ENCODE measurements around the gene TRAM2. TPM values are rescaled to one million over a fixed set of nuclear protein-coding genes. Genes with fewer than 3 reads are reported as not detected.

Gene TRAM2
- total RNA-seq, 1 donor from 2014 or later = 10.4 TPM

DNA sequence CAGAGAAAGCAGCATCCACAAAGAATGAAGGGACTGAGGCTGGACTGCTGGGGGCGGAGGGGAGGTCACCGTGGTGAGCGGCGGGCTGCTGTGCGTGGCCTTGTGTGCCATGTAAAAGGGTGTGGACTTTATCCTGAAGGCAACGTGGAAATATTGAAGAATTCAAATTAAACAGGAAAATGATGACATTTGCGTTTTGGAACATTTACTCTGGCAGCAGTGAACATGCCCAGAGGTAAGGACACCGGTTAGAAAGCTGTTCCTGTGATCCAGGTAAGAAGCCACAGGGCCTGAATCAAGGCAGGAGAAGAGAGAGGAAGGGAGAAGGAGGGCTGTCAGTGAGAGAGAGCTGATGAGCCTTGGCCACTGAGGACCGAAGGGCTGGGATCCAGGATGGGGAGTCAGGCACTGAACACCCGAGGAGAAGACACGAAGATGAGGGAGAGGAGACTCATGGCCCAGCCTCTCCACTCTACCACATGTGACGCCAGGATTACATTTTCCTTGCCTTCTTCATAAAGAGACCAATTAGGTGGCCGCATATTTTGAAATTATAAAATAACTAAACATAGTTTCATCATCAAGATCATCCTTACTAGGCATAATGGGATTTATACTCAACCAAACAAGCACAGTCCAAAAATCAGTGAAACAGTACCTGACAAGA lies 58.4 kb downstream of the TRAM2 start:
- no peak for ATAC-seq
- DNase-seq = no peak
- intact Hi-C loops (cut with micrococcal nuclease) = no loop called here

DNA sequence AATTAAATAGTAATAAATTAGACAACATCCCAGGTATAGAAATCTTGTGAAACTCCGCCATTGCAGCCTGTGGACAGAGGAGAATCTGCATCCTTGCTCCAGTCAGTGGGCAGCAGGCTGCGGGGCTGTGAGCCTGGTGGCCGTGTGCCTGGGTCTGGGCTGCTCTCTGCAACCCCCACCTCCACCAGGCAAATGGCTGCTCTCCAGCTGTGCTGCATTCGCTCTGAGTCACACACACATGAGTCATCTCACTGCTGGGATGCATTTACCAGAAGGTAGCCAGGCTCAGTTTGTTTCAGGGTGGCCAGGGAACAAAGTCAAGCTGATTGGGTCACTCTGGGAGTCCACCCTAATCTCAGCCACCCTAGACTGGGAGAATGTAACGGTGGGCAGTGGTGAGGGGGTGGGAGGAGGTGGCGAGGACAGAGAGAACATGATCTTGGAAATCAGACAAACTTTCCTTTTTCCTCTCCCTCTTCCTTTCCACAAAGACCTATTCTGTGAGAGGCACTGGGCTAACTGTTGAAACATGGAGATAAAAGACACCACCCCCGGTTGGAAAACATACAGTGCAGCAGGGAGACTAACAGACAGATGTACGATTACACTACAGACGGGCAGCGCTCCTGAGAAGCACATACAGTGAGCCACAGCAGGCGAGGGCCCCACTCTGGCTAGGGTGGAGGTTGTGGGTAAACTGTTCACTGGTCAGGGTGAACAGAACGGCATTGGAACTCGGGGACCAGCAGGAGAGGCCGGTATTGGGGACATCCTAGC lies 59.2 kb downstream of the TRAM2 start:
- intact Hi-C loops (cut with micrococcal nuclease) = no loop called here
- ATAC-seq = peak; percentile 94
- peak; percentile 89 for DNase-seq

DNA sequence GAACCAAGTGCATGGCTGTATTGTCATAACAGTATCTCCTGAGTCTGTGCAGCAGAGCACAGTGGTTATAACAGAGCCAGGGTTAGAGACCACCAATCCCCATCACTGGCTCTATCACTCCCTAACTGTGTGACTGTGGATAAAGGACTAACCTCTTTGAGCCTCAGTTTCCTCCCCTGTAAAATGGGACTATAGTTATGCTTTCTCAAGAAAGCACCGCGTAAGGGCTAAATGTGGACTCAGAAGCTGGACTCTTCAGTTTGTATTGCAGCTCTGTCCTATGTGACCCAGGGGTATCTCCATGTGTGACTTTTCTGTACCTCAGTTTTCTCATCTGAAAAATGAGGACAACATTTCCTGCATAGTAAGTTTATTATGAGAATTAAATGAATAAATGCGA lies 59.9 kb downstream of the TRAM2 start:
- no peak for DNase-seq
- ATAC-seq = no peak
- intact Hi-C loops (cut with micrococcal nuclease) = no loop called here

DNA sequence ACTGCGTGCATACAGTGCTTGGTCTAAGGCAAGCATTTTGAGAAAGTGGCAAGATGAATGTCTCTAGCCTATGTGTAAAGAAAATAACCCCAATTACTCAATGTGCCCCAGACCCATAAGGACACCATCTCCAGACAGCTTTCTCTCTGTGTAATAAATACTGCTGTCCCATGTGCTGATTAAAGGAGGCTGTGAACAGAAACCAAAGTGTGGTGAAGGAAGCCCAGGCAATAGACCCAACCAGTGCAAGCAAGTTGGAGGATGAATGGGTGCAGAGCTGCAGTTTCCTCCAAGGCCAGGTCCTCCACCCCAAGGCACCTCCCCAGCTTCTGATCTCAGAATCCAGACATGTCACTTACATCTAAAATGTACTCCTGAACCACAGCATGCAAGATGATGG lies 60.6 kb downstream of the TRAM2 start:
- intact Hi-C loops (cut with micrococcal nuclease) = no loop called here

DNA sequence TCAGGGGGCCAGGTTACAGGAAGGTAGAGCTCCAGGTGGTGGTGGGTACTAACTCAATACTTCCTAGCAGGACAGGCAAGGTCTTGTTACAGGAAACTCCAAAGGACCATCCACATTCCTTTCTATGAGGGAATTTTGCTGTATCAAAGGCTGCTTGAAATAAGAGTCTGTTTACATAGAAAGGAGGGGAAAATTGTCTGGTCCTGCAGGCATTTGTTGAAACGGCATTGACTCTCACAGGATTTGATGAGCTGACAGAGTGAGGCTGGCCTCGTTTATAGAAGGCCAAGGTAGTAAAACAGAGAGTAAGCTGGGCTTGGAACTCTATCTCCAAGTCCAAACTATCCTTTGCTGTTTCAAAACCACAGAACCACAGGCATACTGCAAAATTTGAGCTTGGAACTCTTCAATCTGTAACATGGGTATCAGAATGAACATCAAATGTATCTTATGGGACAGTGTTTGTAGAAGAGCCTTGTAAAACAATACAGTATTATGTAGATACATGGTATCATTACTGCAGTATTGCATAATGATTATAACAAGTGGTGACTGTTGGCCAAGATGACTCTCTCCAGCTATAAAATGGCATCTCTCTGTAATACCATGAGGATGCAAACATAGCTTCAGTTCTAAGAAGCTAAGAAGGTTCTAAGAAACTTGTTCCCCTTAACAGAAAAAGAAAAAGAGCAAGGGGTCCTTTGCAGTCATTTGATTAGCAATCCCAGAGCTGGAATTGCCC lies 61.5 kb downstream of the TRAM2 start:
- ATAC-seq (no peak), DNase-seq (no peak)
- intact Hi-C loops (cut with micrococcal nuclease) = no loop called here

More for the DNA sequence above, 60.6 kb downstream of the TRAM2 start:
- DNase-seq (no peak), ATAC-seq (no peak)

DNA sequence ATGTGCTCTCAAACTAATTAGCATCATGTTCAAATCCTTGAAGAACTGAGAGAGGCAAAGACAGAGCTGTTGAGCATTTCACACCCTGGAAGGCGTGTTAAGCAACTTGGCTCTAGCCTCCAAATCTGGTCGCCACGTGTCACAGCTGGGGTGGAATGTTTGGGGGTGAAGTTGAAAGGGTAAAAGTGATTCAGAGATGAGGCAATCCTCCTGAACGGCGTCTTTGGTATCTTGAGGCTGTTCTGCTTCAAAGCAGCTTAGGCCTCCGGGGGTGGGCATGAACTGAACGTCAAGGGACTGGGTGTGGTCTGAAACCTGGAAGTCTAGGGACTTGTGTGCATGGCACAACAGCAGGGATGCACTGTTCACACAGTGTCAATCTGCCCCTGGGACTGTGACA lies 62.3 kb downstream of the TRAM2 start:
- intact Hi-C loops (cut with micrococcal nuclease) = no loop called here
- peak; percentile 57 for DNase-seq
- ATAC-seq = peak; percentile 11

DNA sequence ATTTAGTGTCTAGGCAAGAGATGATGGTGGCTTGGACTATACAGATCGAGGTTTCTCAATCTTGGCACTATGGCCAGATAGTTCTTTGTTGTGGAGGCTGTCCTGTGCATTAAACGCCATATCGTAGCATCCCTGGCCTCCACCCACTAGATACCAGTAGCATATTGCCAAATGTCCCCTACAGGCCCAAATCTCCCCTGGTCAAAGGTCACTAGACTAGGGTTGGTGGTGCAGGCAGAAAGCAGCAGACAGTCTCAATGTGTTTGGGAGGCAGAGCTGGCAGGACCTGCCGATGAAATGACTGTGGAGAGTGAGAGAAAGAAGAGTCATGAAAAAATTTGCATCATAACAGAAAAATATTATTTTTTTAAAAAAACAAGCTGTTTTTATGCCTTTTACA lies 63.0 kb downstream of the TRAM2 start:
- DNase-seq (no peak), ATAC-seq (no peak)
- intact Hi-C loops (cut with micrococcal nuclease) = no loop called here

DNA sequence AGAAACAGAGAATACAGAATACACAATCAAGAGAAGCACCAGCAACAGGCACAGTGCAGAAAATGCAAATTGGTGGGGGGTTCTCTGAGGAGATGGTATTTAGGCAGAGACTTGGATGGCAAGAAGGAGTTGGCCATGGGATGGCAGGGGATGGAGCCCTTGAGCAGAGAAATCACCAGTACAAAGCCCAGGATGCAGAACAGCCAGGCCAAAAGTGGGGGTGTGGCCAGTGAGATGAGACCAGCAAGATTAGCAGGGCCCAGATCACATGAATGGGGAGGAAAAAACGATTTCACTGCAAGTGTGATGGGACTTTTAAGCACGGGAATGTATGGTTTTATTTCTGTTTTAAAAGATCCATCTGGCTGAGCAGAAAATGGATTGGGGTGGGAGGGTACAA lies 63.4 kb downstream of the TRAM2 start:
- no peak for ATAC-seq
- intact Hi-C loops (cut with micrococcal nuclease) = no loop called here
- DNase-seq = no peak

DNA sequence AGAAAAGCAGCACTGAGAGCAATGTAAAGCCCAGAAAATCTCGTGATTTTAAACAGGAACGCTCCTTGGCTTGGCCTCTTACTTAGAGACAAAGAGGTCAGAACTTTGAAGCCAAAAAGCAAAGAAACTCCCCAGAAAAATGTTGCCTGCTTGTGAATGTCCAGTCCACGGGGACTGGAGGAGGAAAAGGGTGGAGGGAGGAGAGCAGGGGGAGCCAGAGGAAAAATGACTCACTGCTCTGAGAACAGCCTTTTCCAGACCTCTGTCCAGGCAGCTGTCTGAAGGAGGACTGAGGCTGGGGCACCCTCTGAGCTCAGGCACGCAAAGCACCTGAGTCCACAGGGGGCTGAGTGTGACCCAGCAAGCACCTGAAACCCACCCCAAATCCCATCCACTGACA lies 64.7 kb downstream of the TRAM2 start:
- DNase-seq = peak; percentile 51
- intact Hi-C loops (cut with micrococcal nuclease) = no loop called here
- ATAC-seq = peak; percentile 93

DNA sequence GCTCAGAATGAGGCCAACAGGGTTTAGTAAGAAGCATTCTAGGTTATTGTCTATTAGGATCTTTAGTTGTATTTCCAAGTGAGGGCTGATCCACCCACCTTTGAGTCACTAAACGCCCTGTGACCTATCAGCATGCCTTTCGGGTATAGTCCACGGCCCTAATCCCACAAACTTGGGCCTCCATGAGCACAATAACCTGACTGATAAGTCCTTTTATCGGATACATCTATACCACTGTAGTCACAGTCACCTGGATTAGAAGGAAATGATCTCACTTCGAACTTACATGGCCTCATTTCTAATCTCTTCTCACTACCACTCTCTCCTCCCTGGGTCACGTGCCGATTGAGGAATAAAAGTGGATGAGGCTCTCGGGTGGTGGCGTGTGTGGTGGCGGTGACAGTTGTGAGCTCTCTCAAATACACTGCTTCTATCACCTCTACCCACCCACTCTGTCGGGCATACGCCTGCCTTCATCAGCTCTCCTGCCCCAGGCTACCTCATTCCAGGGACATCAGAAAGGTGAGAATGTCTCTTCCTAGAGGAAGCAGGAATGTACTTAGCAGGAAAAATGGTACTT lies 65.2 kb downstream of the TRAM2 start:
- ATAC-seq = peak; percentile 8
- no peak for DNase-seq
- intact Hi-C loops (cut with micrococcal nuclease) = no loop called here

DNA sequence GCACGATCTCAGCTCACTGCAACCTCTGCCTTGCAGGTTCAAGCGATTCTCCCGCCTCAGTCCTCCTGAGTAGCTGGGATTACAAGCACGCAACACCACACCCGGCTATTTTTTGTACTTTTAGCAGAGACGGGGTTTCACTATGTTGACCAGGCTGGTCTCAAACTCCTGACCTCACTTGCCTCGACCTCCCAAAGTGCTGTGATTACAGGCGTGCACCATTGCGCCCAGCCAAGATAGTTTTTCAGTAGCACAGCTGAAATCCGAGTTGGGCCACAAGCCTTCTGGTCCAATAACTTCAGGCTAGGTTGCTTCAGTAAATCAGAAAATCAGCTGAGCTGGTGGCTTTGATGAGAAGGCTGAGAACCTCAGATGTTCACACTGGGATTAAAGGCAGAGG lies 65.7 kb downstream of the TRAM2 start:
- no peak for ATAC-seq
- intact Hi-C loops (cut with micrococcal nuclease) = no loop called here

DNA sequence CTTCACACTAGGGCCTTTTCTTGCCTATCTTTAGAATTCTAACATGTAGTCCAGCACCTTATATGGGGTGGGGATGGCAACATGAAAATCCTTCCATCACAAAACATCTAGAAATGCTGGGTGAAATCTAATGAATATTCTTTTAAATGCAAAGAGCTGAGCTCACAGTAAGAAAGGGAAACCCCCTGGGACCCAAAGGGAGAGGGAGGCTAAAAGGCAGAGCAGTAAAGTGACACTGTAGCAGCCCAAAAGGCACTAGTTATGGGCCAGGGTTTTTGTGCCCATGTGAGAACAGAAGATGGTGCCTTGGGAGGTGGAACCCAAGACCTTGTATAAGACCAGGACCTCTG lies 66.7 kb downstream of the TRAM2 start:
- DNase-seq = no peak
- ATAC-seq = no peak
- intact Hi-C loops (cut with micrococcal nuclease) = no loop called here

More for the DNA sequence above, 65.7 kb downstream of the TRAM2 start:
- DNase-seq = no peak

DNA sequence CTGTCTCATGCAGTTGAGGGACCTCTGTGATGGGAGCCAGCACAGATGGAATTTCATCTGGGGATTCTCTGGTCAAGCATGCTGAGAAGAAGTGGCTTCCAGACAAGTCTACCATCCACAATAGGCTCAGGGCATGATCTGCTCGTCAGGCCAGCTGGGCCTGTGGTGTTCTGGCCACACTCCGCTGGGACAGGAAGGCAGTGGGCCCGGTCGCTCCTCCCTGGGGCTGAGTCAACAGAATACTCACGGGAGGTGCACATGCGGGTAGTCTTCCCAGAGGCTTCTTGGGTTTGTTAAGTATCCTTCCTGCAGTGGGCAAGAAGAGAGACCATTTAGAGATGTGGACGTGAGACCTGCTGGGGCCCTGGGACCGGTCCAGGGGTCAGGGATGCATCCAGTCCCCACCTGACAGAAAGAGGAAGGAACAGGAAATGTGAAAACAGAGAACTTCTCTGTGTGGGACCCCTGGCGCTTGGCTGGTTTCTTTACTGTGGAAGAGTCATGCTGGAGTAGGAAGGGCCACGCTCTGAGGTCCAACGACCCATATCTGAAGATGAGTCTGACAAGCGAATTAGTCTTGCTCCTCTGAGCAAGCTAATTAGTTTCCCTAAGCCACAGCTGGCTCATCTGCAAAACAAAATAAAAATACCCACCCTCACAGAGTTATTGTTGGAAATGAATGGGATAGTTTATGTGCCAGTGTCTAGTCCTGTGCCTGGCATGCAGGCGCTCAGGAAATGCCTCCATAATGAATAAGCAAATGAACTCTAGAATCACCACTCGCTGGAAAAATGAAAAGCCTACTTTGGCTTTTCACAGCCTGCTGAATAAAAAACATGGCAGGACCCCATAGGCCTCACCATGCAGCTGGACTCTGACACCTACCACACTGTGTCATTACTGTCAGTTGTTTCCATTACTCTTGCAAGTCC lies 67.3 kb downstream of the TRAM2 start:
- DNase-seq (no peak), ATAC-seq (no peak)
- intact Hi-C loops (cut with micrococcal nuclease) = no loop called here

DNA sequence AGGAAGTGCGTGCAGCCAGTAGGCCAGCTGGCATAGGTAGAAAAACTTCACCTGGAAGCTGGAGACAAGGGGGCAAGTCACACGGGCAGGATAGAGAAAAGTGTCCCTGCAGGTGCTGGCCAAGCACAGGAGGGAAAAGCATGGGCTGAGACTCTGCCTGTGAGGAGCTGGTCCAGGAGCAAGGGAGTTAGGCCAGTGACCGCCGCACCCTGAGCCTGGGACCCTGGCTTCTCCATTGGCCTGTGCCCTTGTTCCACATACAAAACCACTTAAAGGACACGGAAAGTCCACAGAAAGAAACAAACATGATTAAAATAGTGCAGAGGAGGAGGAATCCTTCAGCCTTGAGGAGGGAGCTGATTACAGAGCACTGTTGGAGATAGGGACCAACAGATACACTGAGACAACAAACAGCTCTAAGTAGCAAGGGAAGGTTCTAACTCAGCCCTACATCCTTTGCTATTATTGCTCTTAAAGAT lies 68.6 kb downstream of the TRAM2 start:
- no peak for DNase-seq
- intact Hi-C loops (cut with micrococcal nuclease) = no loop called here
- ATAC-seq = no peak

DNA sequence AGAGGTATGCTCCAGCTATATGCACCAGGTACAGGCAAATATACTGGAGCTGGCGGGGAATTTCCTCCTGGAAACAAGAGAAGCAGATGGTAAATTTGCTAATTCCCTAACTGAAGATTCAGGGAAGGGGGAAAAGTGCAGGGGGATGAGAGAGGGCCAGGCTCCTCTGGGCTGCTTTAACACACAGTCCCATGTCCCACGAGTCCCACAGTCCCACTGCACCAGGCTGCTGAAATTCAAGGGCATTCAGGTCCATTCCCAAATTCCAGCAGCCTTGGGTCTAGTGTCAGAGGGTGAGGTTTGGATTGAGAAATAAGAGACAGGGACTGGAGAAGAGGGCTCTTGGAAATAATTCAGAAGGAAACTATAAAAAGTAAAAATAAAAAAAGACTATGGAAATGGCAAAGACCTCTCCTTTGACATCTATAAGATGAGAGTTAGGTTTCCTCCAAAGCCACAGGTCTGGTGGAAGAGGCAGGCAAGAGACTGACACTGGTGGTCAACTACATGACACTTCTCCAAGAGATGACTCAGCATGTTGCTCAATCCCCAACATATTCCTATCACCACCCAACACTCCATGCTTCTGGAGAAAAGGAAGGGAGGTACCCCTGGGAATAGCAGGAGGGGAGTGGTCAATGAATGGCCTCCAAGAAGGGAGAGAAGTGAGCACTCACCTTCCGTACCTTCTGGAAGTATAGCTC lies 69.2 kb downstream of the TRAM2 start:
- intact Hi-C loops (cut with micrococcal nuclease) = no loop called here
- DNase-seq (no peak), ATAC-seq (no peak)

DNA sequence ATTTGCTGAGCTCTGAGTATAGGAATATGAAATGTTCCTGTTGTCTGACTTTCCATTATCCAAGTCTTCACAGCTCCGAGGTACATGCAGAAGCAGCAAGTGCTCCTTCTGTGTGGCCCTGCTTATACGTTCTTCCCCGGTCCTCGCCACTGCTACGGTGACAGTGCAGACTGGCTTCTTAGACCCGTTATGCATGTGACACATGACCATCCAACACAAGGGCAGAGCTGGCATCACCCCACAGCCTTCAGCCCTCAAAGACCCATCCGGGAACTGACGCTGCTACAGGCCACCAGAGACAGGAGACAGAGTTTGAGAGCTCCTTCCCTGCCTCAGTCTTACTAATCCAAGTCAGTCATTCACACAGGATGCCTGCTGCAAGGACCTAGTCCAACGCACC lies 70.4 kb downstream of the TRAM2 start:
- intact Hi-C loops (cut with micrococcal nuclease) = no loop called here
- DNase-seq (no peak), ATAC-seq (no peak)

DNA sequence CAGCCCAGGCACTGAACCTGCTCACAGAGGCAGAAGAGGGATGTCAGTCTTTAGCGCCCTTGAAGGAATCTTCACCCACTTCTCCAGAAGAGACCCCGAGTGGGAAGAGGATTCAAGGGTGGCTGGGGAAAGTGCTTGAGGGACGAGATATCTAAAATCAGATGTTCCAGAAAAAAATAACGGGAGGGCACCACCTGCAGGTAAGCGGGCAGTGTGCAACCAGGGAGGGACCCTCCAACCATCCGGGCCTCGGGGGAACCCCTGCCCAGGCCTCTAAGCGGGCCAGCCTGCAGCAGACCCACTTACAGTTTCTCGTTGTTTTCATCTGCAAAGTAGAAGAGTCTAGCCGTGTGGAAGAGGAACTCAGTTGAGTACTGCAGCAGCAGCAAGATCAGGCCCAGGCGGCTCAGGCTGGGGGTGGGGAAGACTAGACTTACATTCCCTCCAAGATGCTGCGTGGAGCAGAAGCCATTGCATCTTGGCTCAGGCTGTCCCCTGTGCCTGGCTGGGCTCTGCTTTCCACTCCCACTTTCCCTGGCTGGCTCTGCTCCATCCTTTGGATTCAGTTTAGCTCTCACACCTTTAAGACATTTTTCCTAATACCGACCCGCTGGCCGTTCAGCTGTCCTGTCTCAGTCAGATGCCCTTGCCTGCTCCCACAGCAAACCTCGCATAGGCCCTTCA lies 71.0 kb downstream of the TRAM2 start:
- DNase-seq (peak; percentile 32), ATAC-seq (no peak)
- intact Hi-C loops (cut with micrococcal nuclease) = no loop called here

DNA sequence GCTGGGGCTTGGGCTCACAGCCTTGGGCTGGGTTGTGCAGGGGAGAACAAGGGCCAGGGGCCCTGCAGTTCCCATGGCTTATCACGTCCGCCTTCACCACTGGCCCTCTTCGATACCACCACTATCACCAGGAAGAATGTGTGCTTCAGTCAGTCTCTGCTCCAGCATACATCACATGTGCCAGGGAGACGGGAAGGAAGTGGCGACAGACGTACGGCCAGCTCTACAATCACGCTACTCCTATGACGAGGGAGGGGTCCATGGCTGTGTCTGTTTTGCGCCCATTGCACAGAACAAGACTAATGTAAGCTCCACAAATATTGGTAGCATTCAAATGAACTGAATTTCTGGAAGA lies 72.1 kb downstream of the TRAM2 start:
- ATAC-seq (no peak), DNase-seq (no peak)
- intact Hi-C loops (cut with micrococcal nuclease) = loop anchor here (5.0 kb wide), 2 partner anchors 73 to 87 kb away; partner anchors contain the start of gene TRAM2
